ENCODE results near the gene SLC35D2.

DNA sequence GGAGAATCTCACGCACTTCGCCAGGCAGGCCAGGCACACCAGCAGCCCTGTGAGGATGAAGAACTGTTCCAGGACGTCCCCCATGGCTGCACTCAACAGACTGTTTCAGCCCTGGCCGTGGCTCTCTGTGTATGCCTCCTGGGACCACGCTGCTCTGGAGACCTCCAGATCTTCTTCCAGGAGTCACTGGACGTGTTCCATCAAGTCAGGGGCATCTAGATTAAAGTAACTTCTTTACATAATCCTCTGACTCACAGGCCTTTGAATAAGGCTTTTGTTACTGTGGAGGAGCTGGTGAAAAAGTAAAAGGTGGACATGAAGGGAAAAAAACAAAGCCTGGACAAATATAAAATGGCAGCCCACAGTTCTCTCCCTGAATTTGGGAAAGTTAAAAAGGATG lies 81.5 kb downstream of the SLC35D2 start, which contains the start of gene HSD17B3:
- no peak for TF ChIP-seq CTCF (IDR thresholded peaks at IDR 0.05; ENCODE audit: insufficient read depth, low read length, poor library complexity, severe bottlenecking)
- no peak for TF ChIP-seq EZH2phosphoT487 (conservative IDR thresholded peaks at IDR 0.05; ENCODE audit: low read length)

Measured in SU-DHL-6 (cell line).